ENCODE data around the gene C10orf88. TPM values are rescaled to one million over a fixed set of nuclear protein-coding genes. Genes with fewer than 3 reads are reported as not detected.
"Not testable (repeated sequence)": the region's sequence is repeated elsewhere in the genome, so short reads cannot be mapped to it uniquely, and the experiment has no call there.

The C10orf88 gene
- total and polyA plus RNA-seq, 7 donors, result 4.1 to 9.5 (median 6.3) TPM

- Histone ChIP-seq H3K4me1 (no peaks in the 10 kb centered on the region), H3K4me3 (no peak overlapping the region), H3K36me3 (ENCODE audit: insufficient read depth in 1 of 2, low read depth in 1 of 2) (no peaks in the 10 kb centered on the region), H3K27ac (no peak overlapping the region), H3K9me3 (no peaks in the 10 kb centered on the region), H3K27me3 (ENCODE audit: insufficient read depth in 3 of 3, low read length in 2 of 3) (no peaks in the 10 kb centered on the region)
- ATAC-seq (peak in 1 of 4 donors; percentile 55), DNase-seq (peak in 1 of 2 donors; percentile 17)
- intact Hi-C loops (cut with DNase I), result no loop called here
- no peak for TF ChIP-seq CTCF (IDR thresholded peaks at IDR 0.05)
- 22 to 29% (median 22%) methylated on average over 5 of the region's 5 CpGs for WGBS, 3 donors
These were observed 42.0 kb downstream of the C10orf88 start for GRCh38 chr10:122911889-122912484.

GRCh38 chr10:122910310-122910709 lies 43.7 kb downstream of the C10orf88 start, which contains the start of gene FAM24A:
FAM24A (plus strand) TSS chr10:122910610; CDS start chr10:122911635, 1,025 bp downstream.
- Histone ChIP-seq H3K36me3 (ENCODE audit: insufficient read depth in 1 of 2, low read depth in 1 of 2) (no peaks in the 10 kb centered on the region), H3K27me3 (ENCODE audit: insufficient read depth in 3 of 3, low read length in 2 of 3) (no peaks in the 10 kb centered on the region), H3K27ac (no peak within 1 kb of the TSS), H3K9me3 (no peaks in the 10 kb centered on the region), H3K4me1 (no peaks in the 10 kb centered on the region), H3K4me3 (no peak within 1 kb of the TSS)
- DNase-seq, result no peak
- 65 to 74% (median 69%) methylated on average over 1 of the region's 1 CpG for WGBS, 3 donors
- intact Hi-C loops (cut with DNase I), result no loop called here
- no peak for TF ChIP-seq CTCF (IDR thresholded peaks at IDR 0.05)
- no peak for ATAC-seq

GRCh38 chr10:122903861-122904260 lies 50.2 kb downstream of the C10orf88 start:
- H3K4me3 ChIP-seq; H3K9me3 ChIP-seq; DNase-seq; H3K27me3 ChIP-seq (ENCODE audit: insufficient read depth in 3 of 3, low read length in 2 of 3); intact Hi-C loops (cut with DNase I); H3K4me1 ChIP-seq; ATAC-seq; H3K36me3 ChIP-seq (ENCODE audit: insufficient read depth in 1 of 2, low read depth in 1 of 2); H3K27ac ChIP-seq: not testable (repeated sequence)
- 73 to 75% (median 74%) methylated on average over 4 of the region's 4 CpGs for WGBS, 3 donors

- Histone ChIP-seq H3K36me3 (ENCODE audit: insufficient read depth in 1 of 2, low read depth in 1 of 2) (no peaks in the 10 kb centered on the region), H3K27me3 (ENCODE audit: insufficient read depth in 3 of 3, low read length in 2 of 3) (no peaks in the 10 kb centered on the region), H3K4me1 (no peaks in the 10 kb centered on the region), H3K9me3 (no peaks in the 10 kb centered on the region), H3K4me3 (no peak overlapping the region), H3K27ac (no peak overlapping the region)
- intact Hi-C loops (cut with DNase I), result no loop called here
- no peak for TF ChIP-seq CTCF (IDR thresholded peaks at IDR 0.05)
- no peak for DNase-seq
- ATAC-seq, result no peak
- 87 to 90% (median 89%) methylated on average over 5 of the region's 5 CpGs for WGBS, 3 donors
These were observed 59.6 kb downstream of the C10orf88 start for GRCh38 chr10:122894261-122894944.

- Histone ChIP-seq H3K9me3 (no peaks in the 10 kb centered on the region), H3K36me3 (ENCODE audit: insufficient read depth in 1 of 2, low read depth in 1 of 2) (no peaks in the 10 kb centered on the region), H3K27me3 (ENCODE audit: insufficient read depth in 3 of 3, low read length in 2 of 3) (peaks cover 0 to 15% (median 4%) of the 10 kb centered on the region in 3 donors), H3K27ac (no peak overlapping the region), H3K4me1 (no peaks in the 10 kb centered on the region), H3K4me3 (no peak overlapping the region)
- DNase-seq (no peak), ATAC-seq (no peak)
- intact Hi-C loops (cut with DNase I), result no loop called here
- TF ChIP-seq CTCF (IDR thresholded peaks at IDR 0.05), result no peak
- WGBS, 3 donors, result 98 to 100% (median 100%) methylated on average over 1 of the region's 1 CpG
These were observed 69.9 kb downstream of the C10orf88 start for GRCh38 chr10:122884166-122884565.
